HEK293 (cell line): ENCODE measurements around the gene MRPS14.

ENCODE experiments used
- EGR2 ChIP-seq: fragments of 450-650 bp; formaldehyde crosslinking; IDR thresholded peaks from 2 replicates; pipeline ENCODE4 v1.5.1; 2016; ENCODE audit warnings: low read depth, missing biosample characterization, missing genetic modification characterization
- KLF7 ChIP-seq: fragments of 450-650 bp; formaldehyde crosslinking; IDR thresholded peaks from 2 replicates; pipeline ENCODE4 v1.5.1; 2016; ENCODE audit warnings: missing biosample characterization, missing genetic modification characterization, borderline replicate concordance
- TRIM28 ChIP-seq: IDR thresholded peaks from 2 replicates; pipeline ENCODE4 v1.6.1; 2011; ENCODE audit warnings: low read length, control low read depth, borderline replicate concordance
- YY2 ChIP-seq: fragments of 450-650 bp; formaldehyde crosslinking; IDR thresholded peaks from 2 replicates; pipeline ENCODE4 v1.5.1; 2016; ENCODE audit warnings: missing biosample characterization, missing genetic modification characterization
- ZBTB21 ChIP-seq: fragments of 450-650 bp; formaldehyde crosslinking; IDR thresholded peaks from 2 replicates; pipeline ENCODE4 v1.5.1; 2017; ENCODE audit warnings: missing biosample characterization, missing genetic modification characterization
- ZFP41 ChIP-seq: fragments of 450-650 bp; formaldehyde crosslinking; IDR thresholded peaks from 2 replicates; pipeline ENCODE4 v1.5.1; 2016; ENCODE audit warnings: missing biosample characterization, missing genetic modification characterization, borderline replicate concordance
- ZNF2 ChIP-seq: fragments of 450-650 bp; formaldehyde crosslinking; IDR thresholded peaks from 2 replicates; pipeline ENCODE4 v1.5.1; 2016; ENCODE audit warnings: missing biosample characterization, missing genetic modification characterization
- ZNF341 ChIP-seq: fragments of 450-650 bp; formaldehyde crosslinking; IDR thresholded peaks from 2 replicates; pipeline ENCODE4; 2016; ENCODE audit warnings: low read depth, missing biosample characterization, missing genetic modification characterization
- ZNF350 ChIP-seq: fragments of 450-650 bp; formaldehyde crosslinking; IDR thresholded peaks from 2 replicates; pipeline ENCODE4 v1.5.0; 2017; ENCODE audit warnings: missing biosample characterization, mild to moderate bottlenecking, missing genetic modification characterization
- ZNF416 ChIP-seq: fragments of 450-650 bp; formaldehyde crosslinking; IDR thresholded peaks from 2 replicates; pipeline ENCODE4 v1.5.1; 2016; ENCODE audit warnings: missing biosample characterization, missing genetic modification characterization
- ZNF48 ChIP-seq: fragments of 450-650 bp; formaldehyde crosslinking; IDR thresholded peaks from 2 replicates; pipeline ENCODE4 v1.5.1; 2016; ENCODE audit warnings: missing biosample characterization, missing genetic modification characterization
- ZNF514 ChIP-seq: fragments of 450-650 bp; formaldehyde crosslinking; IDR thresholded peaks from 2 replicates; pipeline ENCODE4 v1.5.1; 2016; ENCODE audit warnings: missing biosample characterization, missing genetic modification characterization
- ZNF548 ChIP-seq: fragments of 450-650 bp; formaldehyde crosslinking; IDR thresholded peaks from 2 replicates; pipeline ENCODE4 v1.5.1; 2016; ENCODE audit warnings: missing biosample characterization, missing genetic modification characterization
- ZNF624 ChIP-seq: fragments of 450-650 bp; formaldehyde crosslinking; IDR thresholded peaks from 2 replicates; pipeline ENCODE4 v1.5.1; 2017; ENCODE audit warnings: missing biosample characterization, missing genetic modification characterization
- ZNF677 ChIP-seq: fragments of 450-650 bp; IDR thresholded peaks from 2 replicates; pipeline ENCODE4 v1.5.0; 2018; ENCODE audit warnings: missing biosample characterization, mild to moderate bottlenecking, missing genetic modification characterization, moderate library complexity
- ZNF791 ChIP-seq: fragments of 450-650 bp; formaldehyde crosslinking; IDR thresholded peaks from 2 replicates; pipeline ENCODE4 v1.5.1; 2016; ENCODE audit warnings: missing biosample characterization, missing genetic modification characterization
- ZNF843 ChIP-seq: fragments of 450-650 bp; formaldehyde crosslinking; IDR thresholded peaks from 2 replicates; pipeline ENCODE4 v1.5.1; 2016; ENCODE audit warnings: missing biosample characterization, missing genetic modification characterization
- ZSCAN23 ChIP-seq: fragments of 450-650 bp; formaldehyde crosslinking; IDR thresholded peaks from 2 replicates; pipeline ENCODE4 v1.5.1; 2016; ENCODE audit warnings: missing biosample characterization, missing genetic modification characterization
- TF ChIP-seq, protein P1 (sequence below): fragments of 450-650 bp; IDR thresholded peaks from 2 replicates; pipeline ENCODE4 v1.5.1; 2018; ENCODE audit warnings: missing biosample characterization, missing genetic modification characterization
- TF ChIP-seq, protein P2 (sequence below): fragments of 450-650 bp; formaldehyde crosslinking; IDR thresholded peaks from 2 replicates; pipeline ENCODE4 v1.5.1; 2016; ENCODE audit warnings: missing biosample characterization, missing genetic modification characterization

Gene MRPS14

DNA sequence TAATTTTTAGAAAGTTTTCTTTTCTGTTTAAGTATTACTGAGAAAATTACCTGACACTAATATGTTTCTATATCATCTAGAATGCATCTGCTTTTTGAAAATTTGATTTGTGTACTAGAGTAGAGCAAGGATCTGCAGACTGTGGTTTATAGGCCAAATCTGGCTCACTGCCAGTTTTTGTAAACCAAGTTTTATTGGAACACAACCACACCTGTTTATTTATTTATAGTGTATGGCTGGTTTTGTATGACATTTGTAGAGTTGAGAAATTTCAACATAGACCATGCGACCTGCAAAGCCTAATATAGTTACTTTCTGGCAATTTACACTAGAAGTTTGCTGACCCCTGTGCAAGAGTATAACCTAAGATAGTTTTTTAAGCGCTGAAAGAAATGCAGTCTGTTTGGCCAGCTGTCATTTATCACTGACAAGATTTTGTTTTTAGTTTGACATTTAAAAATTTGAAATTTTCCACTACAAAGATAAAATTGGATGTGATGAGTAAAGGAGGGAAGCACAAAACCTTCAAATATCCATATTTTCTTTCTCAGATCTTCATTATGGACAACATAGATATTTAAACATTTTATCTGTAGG, 59.6 kb downstream of the MRPS14 start (continued):
- no peak for TF ChIP-seq KLF7
- TF ChIP-seq ZFP41, result no peak
- no peak for TF ChIP-seq ZNF624 (tag by site-specific recombination)
- TF ChIP-seq, protein P1, sequence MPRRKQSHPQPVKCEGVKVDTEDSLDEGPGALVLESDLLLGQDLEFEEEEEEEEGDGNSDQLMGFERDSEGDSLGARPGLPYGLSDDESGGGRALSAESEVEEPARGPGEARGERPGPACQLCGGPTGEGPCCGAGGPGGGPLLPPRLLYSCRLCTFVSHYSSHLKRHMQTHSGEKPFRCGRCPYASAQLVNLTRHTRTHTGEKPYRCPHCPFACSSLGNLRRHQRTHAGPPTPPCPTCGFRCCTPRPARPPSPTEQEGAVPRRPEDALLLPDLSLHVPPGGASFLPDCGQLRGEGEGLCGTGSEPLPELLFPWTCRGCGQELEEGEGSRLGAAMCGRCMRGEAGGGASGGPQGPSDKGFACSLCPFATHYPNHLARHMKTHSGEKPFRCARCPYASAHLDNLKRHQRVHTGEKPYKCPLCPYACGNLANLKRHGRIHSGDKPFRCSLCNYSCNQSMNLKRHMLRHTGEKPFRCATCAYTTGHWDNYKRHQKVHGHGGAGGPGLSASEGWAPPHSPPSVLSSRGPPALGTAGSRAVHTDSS (tag by site-specific recombination), result peak; percentile 16; the same call in 1 of the 2 replicates
- no peak for TF ChIP-seq ZNF2 (tag by site-specific recombination)
- no peak for TF ChIP-seq ZNF791
- TF ChIP-seq TRIM28, result no peak
- peak; percentile 83; the same call in 1 of the 2 replicates for TF ChIP-seq ZNF350 (tag by site-specific recombination)
- TF ChIP-seq, protein P2, sequence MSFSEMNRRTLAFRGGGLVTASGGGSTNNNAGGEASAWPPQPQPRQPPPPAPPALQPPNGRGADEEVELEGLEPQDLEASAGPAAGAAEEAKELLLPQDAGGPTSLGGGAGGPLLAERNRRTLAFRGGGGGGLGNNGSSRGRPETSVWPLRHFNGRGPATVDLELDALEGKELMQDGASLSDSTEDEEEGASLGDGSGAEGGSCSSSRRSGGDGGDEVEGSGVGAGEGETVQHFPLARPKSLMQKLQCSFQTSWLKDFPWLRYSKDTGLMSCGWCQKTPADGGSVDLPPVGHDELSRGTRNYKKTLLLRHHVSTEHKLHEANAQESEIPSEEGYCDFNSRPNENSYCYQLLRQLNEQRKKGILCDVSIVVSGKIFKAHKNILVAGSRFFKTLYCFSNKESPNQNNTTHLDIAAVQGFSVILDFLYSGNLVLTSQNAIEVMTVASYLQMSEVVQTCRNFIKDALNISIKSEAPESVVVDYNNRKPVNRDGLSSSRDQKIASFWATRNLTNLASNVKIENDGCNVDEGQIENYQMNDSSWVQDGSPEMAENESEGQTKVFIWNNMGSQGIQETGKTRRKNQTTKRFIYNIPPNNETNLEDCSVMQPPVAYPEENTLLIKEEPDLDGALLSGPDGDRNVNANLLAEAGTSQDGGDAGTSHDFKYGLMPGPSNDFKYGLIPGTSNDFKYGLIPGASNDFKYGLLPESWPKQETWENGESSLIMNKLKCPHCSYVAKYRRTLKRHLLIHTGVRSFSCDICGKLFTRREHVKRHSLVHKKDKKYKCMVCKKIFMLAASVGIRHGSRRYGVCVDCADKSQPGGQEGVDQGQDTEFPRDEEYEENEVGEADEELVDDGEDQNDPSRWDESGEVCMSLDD (tag by site-specific recombination), result no peak
- TF ChIP-seq ZNF548 (tag by site-specific recombination), result no peak
- no peak for TF ChIP-seq ZSCAN23 (tag by site-specific recombination)
- no peak for TF ChIP-seq YY2 (tag by site-specific recombination)
- no peak for TF ChIP-seq ZBTB21 (tag by site-specific recombination)
- no peak for TF ChIP-seq ZNF341 (tag by site-specific recombination)
- TF ChIP-seq ZNF677, result no peak
- TF ChIP-seq ZNF416 (tag by site-specific recombination), result no peak
- no peak for TF ChIP-seq ZNF514 (tag by site-specific recombination)
- no peak for TF ChIP-seq ZNF48 (tag by site-specific recombination)
- TF ChIP-seq EGR2 (tag by site-specific recombination), result no peak
- TF ChIP-seq ZNF843, result no peak
